K562 (cell line): ENCODE results near the gene NQO2. TPM values are rescaled to one million over a fixed set of nuclear protein-coding genes. Genes with fewer than 3 reads are reported as not detected.

Experiments used
- ATF2 ChIP-seq: sonication (generic); formaldehyde crosslinking; IDR thresholded peaks from 2 replicates; pipeline ENCODE4 v1.8.1; 2022; ENCODE audit warnings: missing genetic modification reagents
- BRCA1 ChIP-seq, 2 experiments: fragments of 450-650 bp in 1 of 2; sonication (generic) in 1 of 2; formaldehyde crosslinking in 1 of 2; IDR thresholded peaks; 2 replicates each; pipeline versions ENCODE4 v1.5.0 to v1.6.1; 2017 to 2020; ENCODE audit warnings: mild to moderate bottlenecking in 1 of 2, missing genetic modification reagents in 1 of 2
- CREB5 ChIP-seq: fragments of 250-450 bp; sonication (Bioruptor Pico); IDR thresholded peaks from 2 replicates; pipeline ENCODE4 v1.5.0; 2020; ENCODE audit warnings: mild to moderate bottlenecking
- EP300 ChIP-seq: IDR thresholded peaks from 2 replicates; pipeline ENCODE4 v1.6.1; 2012; ENCODE audit warnings: low read length, improper control_type of control experiment
- HDAC3 ChIP-seq: fragments of 450-650 bp; IDR thresholded peaks from 2 replicates; pipeline ENCODE4 v1.6.1; 2018; ENCODE audit warnings: borderline replicate concordance, mild to moderate bottlenecking, moderate library complexity; ENCODE audit not compliant: partially characterized antibody
- HES1 ChIP-seq: fragments of 450-650 bp; IDR thresholded peaks from 2 replicates; pipeline ENCODE4 v1.6.1; 2016; ENCODE audit warnings: low read depth, mild to moderate bottlenecking, moderate library complexity
- HMG20A ChIP-seq: fragments of 450-650 bp; formaldehyde crosslinking; conservative IDR thresholded peaks from 2 replicates; pipeline ENCODE4 v1.4.0; 2020; ENCODE audit warnings: mild to moderate bottlenecking, mixed read lengths
- KHSRP ChIP-seq: fragments of 450-650 bp; IDR thresholded peaks from 2 replicates; pipeline ENCODE4 v1.6.1; 2017
- MITF ChIP-seq: IDR thresholded peaks from 2 replicates; pipeline ENCODE4 v1.6.1; 2014; ENCODE audit warnings: antibody characterized with exemption
- MTA1 ChIP-seq: fragments of 450-650 bp; IDR thresholded peaks from 2 replicates; pipeline ENCODE4 v1.6.1; 2017; ENCODE audit warnings: borderline replicate concordance
- MXI1 ChIP-seq: IDR thresholded peaks from 2 replicates; pipeline ENCODE4 v1.6.1; 2011; ENCODE audit warnings: low read depth, mild to moderate bottlenecking, improper control_type of control experiment, low read length
- NR4A1 ChIP-seq, 2 experiments: fragments of 250-450 bp in 1 of 2; fragments of 450-650 bp in 1 of 2; sonication (Bioruptor Pico) in 1 of 2; IDR thresholded peaks; 2 replicates each; pipeline versions ENCODE4 v1.4.0 to v1.6.1; 2016 to 2020; ENCODE audit warnings: mild to moderate bottlenecking in 2 of 2, missing compliant biosample characterization in 1 of 2, missing genetic modification characterization in 1 of 2, moderate library complexity in 1 of 2
- NRF1 ChIP-seq, 2 experiments: fragments of 450-650 bp; IDR thresholded peaks in 1 of 2; conservative IDR thresholded peaks in 1 of 2; 2 replicates each; pipeline ENCODE4 v1.6.1; 2014; ENCODE audit warnings: mild to moderate bottlenecking in 2 of 2
- OTX1 ChIP-seq: fragments of 450-650 bp; formaldehyde crosslinking; IDR thresholded peaks from 2 replicates; pipeline ENCODE4 v1.4.0; 2022; ENCODE audit warnings: mild to moderate bottlenecking
- PHTF2 ChIP-seq: fragments of 250-450 bp; sonication (Bioruptor Pico); IDR thresholded peaks from 2 replicates; pipeline ENCODE4 v1.5.0; 2021; ENCODE audit warnings: mild to moderate bottlenecking
- POLR3A ChIP-seq: IDR thresholded peaks from 2 replicates; pipeline ENCODE4 v1.6.1; 2011; ENCODE audit warnings: borderline replicate concordance, mild to moderate bottlenecking, moderate library complexity; ENCODE audit not compliant: insufficient read length, insufficient read depth; ENCODE audit errors: extremely low read depth
- PREB ChIP-seq: sonication (generic); formaldehyde crosslinking; IDR thresholded peaks from 2 replicates; pipeline ENCODE4 v1.8.1; 2023; ENCODE audit warnings: mild to moderate bottlenecking, missing genetic modification reagents
- RBM25 ChIP-seq: fragments of 200-400 bp; formaldehyde crosslinking; IDR thresholded peaks from 2 replicates; pipeline ENCODE4 v1.6.1; 2018; ENCODE audit warnings: low read length, low read depth, moderate library complexity; ENCODE audit not compliant: severe bottlenecking
- SNAPC5 ChIP-seq: fragments of 250-450 bp; sonication (Bioruptor Pico); IDR thresholded peaks from 2 replicates; pipeline ENCODE4 v1.8.0; 2021; ENCODE audit warnings: moderate library complexity, mild to moderate bottlenecking, inconsistent platforms
- ZNF143 ChIP-seq: sonication (generic); formaldehyde crosslinking; IDR thresholded peaks from 2 replicates; pipeline ENCODE4 v1.9.0; 2022; ENCODE audit warnings: mild to moderate bottlenecking, missing genetic modification reagents
- ZNF644 ChIP-seq: fragments of 200-800 bp; sonication (Bioruptor generic); IDR thresholded peaks from 2 replicates; pipeline ENCODE4 v1.6.1; 2016; ENCODE audit warnings: low read depth, missing genetic modification characterization, missing compliant biosample characterization
- polyA plus RNA-seq, 8 experiments: library from polyadenylated mRNA; depleted of rRNA in 4 of 8; stranded (reverse) in 5 of 8; unstranded in 3 of 8; fragments of >200 nt; fragmentation: Nextera tagmentation in 2 of 8; fragmentation: Illumina TruSeq in 1 of 8; extraction: Ambion mirVana in 2 of 8; extraction: Trizol in 1 of 8; gene quantifications; 2 replicates each; pipeline versions ENCODE4 v1.2.1 to v1.2.3, GENCODE V29; 2011 to 2014; ENCODE audit warnings: inconsistent platforms in 1 of 8, missing spikeins in 1 of 8
- total RNA-seq, 7 experiments: library from RNA; depleted of rRNA in 6 of 7; stranded (reverse); fragments of >200 nt in 6 of 7; fragmentation: Illumina TruSeq in 2 of 7; extraction: Trizol in 2 of 7; gene quantifications; 2 replicates each; pipeline versions ENCODE4 v1.2.1 to v1.2.3, GENCODE V29; 2011 to 2021; ENCODE audit warnings: low replicate concordance in 1 of 7

NQO2 gene
- total and polyA plus RNA-seq, 9 of the 15 experiments (the other 6 are each of a cell fraction or from before 2014, with no cell fraction given), result 54.6 to 214 (median 116) TPM

GRCh38 chr6:2999618-3000557 lies at the start of gene NQO2 (continued):
- TF ChIP-seq ZNF644 (tag) (no peak), KHSRP (no peak), MXI1 (no peak), HES1 (no peak), OTX1 (peak; percentile 78; the same call in 1 of the 2 replicates), MTA1 (no peak), HMG20A (CRISPR knock-in tag) (no peak), ATF2 (CRISPR knock-in tag) (no peak), NR4A1 (CRISPR knock-in tag; IDR thresholded peaks at IDR 0.05) (no peak), NR4A1 (tag; IDR thresholded peaks at IDR 0.05) (no peak), POLR3A (no peak), PREB (no peak), PHTF2 (CRISPR knock-in tag) (no peak), EP300 (no peak), RBM25 (no peak), NRF1 (conservative IDR thresholded peaks at IDR 0.05 in 1 of 2, IDR thresholded peaks at IDR 0.05 in 1 of 2) (peak; percentile 77 to 82), BRCA1 (IDR thresholded peaks at IDR 0.05) (no peak), BRCA1 (CRISPR knock-in tag; IDR thresholded peaks at IDR 0.05) (no peak), ZNF143 (no peak; the same call in 1 of the 2 replicates), MITF (no peak), HDAC3 (no peak), SNAPC5 (no peak), CREB5 (no peak)
